Coronary artery (tissue), 2 donors: ENCODE measurements around the gene RNF14.

ENCODE experiments used
- DNase-seq: peaks from one replicate; pipeline ENCODE4 v3.0.0-alpha.2; 2017; ENCODE audit warnings: low spot score
- H3K27ac ChIP-seq, 2 donors: fragments of 200-600 bp; sonication (generic); one replicate each; pipeline ENCODE4 v1.5.1; 2016 to 2019
- H3K4me3 ChIP-seq: fragments of 200-600 bp; sonication (generic); 2 replicates; pipeline ENCODE4 v1.5.1; 2016; ENCODE audit warnings: mild to moderate bottlenecking, moderate library complexity
- CTCF ChIP-seq: fragments of 200-600 bp; sonication (generic); IDR thresholded peaks from one replicate; pipeline ENCODE4 v1.5.1; 2019; ENCODE audit warnings: antibody characterized with exemption

The RNF14 gene

GRCh38 chr5:142007237-142007544 is 38.3 kb downstream of the RNF14 start:
- no peak overlapping the region for H3K27ac ChIP-seq
- no peak for TF ChIP-seq CTCF
- H3K4me3 ChIP-seq = no peak overlapping the region
- DNase-seq = no peak

- no peak overlapping the region for H3K27ac ChIP-seq
- no peak overlapping the region for H3K4me3 ChIP-seq
- no peak for TF ChIP-seq CTCF
- no peak for DNase-seq
Measured at GRCh38 chr5:142008813-142009212, 39.9 kb downstream of the RNF14 start.

GRCh38 chr5:142009886-142010285 is 41.0 kb downstream of the RNF14 start:
- TF ChIP-seq CTCF = no peak
- no peak overlapping the region for H3K4me3 ChIP-seq
- H3K27ac ChIP-seq = no peak overlapping the region
- DNase-seq = no peak

GRCh38 chr5:142011572-142012185 is 42.8 kb downstream of the RNF14 start:
- peak overlapping the region; percentile 96 for H3K4me3 ChIP-seq
- TF ChIP-seq CTCF = peak; percentile 31
- DNase-seq = no peak
- H3K27ac ChIP-seq = peak overlapping the region; percentile 85 to 95

- peak overlapping the region; percentile 85 to 95 for H3K27ac ChIP-seq
- H3K4me3 ChIP-seq = peak overlapping the region; percentile 96
- DNase-seq = no peak
- TF ChIP-seq CTCF = no peak
Measured at GRCh38 chr5:142012186-142012785, 43.4 kb downstream of the RNF14 start.

GRCh38 chr5:142012792-142013388 is 44.0 kb downstream of the RNF14 start, which contains the start of gene GNPDA1:
Gene GNPDA1, minus strand, starts transcription at chr5:142013027. Its CDS starts 992 bp downstream, at chr5:142012035.
- no peak for TF ChIP-seq CTCF
- DNase-seq = peak; percentile 90
- Histone ChIP-seq H3K4me3 (peak within 1 kb of the TSS; percentile 96), H3K27ac (peak within 1 kb of the TSS; percentile 85 to 95)
